ENCODE results near the gene NR5A2. TPM values are rescaled to one million over a fixed set of nuclear protein-coding genes. Genes with fewer than 3 reads are reported as not detected.
A peak's percentile ranks its signal among the peaks of the same experiment; 100 is the strongest.

Gene NR5A2
- total RNA-seq, 1 experiment from 2014 or later: 0.03 TPM

DNA sequence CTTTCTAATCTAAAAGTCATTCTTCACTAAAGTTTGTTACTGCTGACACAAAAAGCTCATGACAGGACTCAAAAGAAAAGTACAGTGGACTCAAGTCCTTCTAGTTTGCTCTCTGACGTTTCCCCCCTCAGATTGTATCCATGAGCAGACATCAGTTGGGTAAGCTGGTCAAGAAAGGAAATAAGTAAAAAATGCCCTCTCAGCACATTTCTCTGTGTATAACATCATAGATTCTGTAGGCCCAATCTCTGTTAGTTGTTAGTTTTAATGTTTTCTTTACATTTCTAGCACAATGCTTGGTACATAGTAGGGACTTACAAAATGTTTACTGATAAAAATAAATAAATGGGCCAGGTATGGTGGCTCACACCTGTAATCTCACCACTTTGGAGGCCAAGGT lies 96.8 kb downstream of the NR5A2 start:
- DNase-seq (ENCODE audit: low spot score): no peak

DNA sequence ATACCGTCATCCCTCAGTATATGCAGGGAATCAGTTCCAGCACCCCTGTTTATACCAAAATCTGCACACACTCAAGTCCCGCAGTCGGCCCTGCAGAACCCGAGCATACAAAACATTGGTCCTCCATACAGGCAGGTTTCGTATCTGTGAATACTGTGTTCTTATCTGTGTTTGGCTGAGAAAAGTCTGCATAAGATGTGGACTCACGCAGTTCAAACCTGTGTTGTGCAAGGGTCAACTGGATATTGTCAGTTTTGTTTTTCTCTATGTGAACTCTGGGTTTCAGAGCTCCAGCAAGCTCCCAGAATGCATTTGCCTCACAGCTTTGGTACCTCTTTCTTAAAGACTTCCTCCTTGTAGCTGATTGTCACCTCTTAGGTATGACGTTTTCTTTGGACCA lies 100.6 kb downstream of the NR5A2 start:
- DNase-seq (ENCODE audit: low spot score): no peak

GRCh38 chr1:200128944-200129879 lies 101.7 kb downstream of the NR5A2 start:
- DNase-seq (ENCODE audit: low spot score): peak; percentile 7

GRCh38 chr1:200130552-200130951 lies 103.0 kb downstream of the NR5A2 start:
- DNase-seq (ENCODE audit: low spot score): no peak

DNA sequence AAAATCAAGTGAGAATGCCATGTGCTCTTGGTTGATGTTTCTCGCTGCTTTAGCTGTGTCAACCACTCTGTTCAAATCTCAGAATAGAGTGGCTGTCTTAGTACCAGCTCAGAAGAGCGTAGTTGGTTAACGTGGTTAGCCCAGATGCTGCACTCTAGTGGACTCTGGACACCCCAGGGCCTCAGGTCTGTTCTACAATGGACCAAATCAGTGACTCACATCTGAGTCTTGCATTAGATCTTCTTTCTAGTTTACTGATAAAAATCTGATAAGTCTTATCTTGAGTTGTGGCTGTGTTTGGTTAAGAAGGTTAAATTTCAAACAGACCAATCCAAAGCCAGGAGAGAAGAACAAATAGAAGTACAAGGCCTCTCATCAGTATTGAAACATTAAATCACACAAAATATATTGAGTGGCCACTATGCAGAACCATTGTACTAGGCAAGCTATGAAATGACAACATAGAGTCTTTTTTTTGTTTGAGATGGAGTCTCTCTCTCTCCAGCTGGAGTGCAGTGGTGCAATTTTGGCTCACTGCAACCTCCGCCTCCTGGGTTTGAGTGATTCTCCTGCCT lies 104.1 kb downstream of the NR5A2 start:
- DNase-seq (ENCODE audit: low spot score): peak; percentile 71

DNA sequence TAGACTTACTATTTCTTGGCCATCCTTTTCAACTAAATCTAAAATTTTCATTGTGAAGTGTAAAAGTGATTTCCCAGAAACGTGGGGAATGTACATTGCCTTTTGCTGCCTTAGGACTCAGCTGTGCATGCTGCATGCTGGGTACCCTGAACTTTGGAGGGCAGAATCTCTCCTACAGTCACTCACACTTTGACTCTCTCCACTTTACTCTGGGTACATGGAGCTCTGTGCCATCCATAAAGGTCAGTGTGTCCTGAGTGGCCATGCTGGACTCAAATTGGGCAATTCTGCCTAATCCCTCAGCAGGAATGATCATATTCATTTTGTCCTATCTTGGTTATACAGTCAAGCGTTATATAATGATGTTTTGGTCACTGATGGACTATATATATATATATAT lies 105.6 kb downstream of the NR5A2 start:
- DNase-seq (ENCODE audit: low spot score): no peak

DNA sequence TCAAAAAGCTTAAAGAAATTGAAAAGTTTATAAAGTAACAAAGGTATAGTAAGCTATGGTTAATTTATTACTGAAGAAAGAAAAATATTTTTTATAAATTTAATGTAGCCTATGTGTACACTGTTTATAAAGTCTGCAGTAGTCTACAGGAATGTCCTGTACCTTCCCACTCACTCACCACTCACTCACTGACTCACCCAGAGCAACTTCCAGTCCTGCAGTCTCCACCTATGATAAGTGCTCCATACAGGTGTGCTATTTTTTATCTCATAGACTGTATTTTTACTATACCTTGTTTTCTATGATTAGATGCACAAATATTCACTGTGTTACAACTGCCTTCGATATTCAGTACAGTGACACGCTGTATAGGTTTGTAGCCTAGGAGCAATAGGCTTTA lies 106.6 kb downstream of the NR5A2 start:
- DNase-seq (ENCODE audit: low spot score): no peak

DNA sequence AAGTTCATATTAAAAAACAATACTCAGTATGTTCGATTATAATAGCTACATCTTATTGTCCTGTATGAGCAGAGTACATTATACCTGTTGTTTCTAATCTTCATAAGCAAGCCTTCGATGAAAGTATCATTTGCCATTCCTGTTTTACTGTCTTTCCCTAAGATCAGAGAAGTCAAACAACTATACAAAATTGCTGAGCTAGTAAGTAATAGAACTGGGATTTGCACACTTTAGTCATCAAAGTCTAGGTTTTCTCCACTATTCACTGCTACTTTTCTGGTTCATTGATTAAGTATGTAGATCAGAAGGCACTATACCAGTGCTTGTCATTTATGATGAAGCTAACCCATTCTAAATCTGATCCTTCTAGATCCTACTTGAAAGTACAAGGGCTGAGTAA lies 108.9 kb downstream of the NR5A2 start:
- no peak for DNase-seq (ENCODE audit: low spot score)

DNA sequence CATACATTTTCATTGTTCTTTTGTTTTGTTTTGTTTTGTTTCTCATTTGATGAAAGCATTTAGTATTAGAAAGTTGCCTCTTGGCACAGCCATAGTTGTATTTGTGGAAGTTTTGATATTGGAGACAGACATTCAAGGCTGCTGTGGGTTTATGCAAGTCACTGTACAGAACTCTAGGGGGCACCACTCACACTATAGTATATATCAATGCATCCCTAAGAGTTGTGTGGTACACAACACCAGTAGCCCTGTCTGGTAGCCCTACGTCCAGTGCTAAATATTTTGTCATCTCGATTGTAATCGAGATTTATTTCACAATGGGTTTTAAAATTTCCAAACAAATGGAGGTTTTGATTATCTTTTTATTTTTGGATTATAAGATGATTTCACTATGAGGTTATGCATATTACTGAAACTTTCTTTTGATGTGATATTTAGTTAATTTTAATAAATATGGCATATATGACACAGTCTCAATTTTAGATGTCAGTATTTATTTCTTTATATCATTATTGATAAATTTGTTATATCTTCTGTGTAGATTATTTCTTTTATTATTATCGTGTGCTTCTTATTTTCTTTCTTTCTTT lies 112.2 kb downstream of the NR5A2 start:
- DNase-seq (ENCODE audit: low spot score): peak; percentile 74

DNA sequence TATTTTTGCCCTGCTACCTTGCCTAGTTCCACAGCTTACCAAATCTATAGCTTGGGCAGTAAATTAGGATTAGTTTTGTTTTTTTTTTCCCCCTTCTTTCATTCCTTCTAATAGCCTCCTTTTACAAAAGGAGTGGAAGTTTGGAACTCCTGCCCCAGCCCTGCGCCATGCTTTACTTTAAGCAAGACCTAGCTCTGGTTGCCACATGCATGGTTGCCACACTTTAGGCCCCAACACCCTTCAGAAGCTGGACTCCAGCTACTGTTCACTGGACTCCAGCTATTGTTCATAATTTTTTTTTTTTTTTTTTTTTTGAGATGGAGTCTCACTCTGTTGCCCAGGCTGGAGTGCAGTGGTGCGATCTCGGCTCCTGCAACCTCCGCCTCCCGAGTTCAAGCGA lies 115.8 kb downstream of the NR5A2 start:
- DNase-seq (ENCODE audit: low spot score): no peak

DNA sequence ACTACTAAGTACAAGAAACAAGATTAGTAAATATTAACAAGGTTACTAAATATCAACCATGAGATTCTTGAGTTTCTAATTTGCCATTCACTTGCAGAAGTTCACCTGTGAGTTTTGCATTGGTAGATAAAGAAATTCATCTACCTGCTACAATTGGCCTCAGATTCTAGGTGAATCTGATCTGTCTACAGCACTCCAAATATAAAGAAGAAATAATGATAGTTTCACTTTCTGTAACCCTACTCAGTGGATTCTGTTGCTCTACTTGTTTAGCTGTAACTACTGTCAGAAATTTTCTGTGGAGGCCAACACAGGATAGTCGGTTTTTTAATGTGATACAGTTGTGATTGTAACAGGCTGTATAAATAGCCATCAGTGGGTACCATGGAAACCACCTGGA lies 118.6 kb downstream of the NR5A2 start:
- DNase-seq (ENCODE audit: low spot score): no peak

GRCh38 chr1:200147094-200147493 lies 119.6 kb downstream of the NR5A2 start:
- no peak for DNase-seq (ENCODE audit: low spot score)

GRCh38 chr1:200147742-200148141 lies 120.2 kb downstream of the NR5A2 start:
- DNase-seq (ENCODE audit: low spot score): no peak

GRCh38 chr1:200150006-200150405 lies 122.5 kb downstream of the NR5A2 start:
- no peak for DNase-seq (ENCODE audit: low spot score)

GRCh38 chr1:200150721-200151120 lies 123.2 kb downstream of the NR5A2 start:
- peak; percentile 82 for DNase-seq (ENCODE audit: low spot score)

GRCh38 chr1:200152336-200152735 lies 124.8 kb downstream of the NR5A2 start:
- no peak for DNase-seq (ENCODE audit: low spot score)

DNA sequence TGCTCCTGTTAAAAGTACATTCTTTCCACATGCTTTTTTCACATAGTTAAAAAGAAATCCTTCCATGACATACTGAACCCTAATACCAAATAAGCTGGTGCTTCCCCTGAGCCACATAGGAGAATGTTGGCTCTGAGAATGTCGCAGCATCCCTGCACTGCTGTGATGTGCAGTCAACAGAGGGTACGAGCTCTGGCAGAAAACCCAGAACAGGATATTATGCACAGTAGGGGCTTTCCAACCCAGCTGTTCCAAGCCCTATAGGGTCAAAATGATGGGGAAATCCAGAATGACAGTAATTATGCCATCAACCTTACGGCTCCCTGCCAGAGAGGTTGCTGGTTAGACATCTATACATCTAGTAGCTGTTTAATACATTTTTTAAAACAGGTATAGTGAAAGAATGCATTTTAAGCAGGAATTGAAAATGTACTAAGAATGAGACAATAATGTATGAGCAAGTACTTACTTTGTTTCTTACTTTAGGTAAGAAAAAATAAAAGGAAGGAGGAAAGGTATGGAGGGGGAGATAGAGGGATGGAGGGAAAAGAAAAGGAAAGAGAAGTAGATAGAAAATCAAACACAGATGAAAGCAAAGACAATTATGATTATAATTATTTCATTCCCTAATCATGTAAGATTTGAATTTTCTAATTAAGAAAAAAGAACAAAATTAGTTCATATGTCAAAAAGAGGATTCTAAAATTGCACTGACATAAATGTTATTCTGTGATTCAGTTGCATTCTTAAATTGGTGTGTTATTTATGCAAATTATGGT lies 126.0 kb downstream of the NR5A2 start:
- no peak for DNase-seq (ENCODE audit: low spot score)

DNA sequence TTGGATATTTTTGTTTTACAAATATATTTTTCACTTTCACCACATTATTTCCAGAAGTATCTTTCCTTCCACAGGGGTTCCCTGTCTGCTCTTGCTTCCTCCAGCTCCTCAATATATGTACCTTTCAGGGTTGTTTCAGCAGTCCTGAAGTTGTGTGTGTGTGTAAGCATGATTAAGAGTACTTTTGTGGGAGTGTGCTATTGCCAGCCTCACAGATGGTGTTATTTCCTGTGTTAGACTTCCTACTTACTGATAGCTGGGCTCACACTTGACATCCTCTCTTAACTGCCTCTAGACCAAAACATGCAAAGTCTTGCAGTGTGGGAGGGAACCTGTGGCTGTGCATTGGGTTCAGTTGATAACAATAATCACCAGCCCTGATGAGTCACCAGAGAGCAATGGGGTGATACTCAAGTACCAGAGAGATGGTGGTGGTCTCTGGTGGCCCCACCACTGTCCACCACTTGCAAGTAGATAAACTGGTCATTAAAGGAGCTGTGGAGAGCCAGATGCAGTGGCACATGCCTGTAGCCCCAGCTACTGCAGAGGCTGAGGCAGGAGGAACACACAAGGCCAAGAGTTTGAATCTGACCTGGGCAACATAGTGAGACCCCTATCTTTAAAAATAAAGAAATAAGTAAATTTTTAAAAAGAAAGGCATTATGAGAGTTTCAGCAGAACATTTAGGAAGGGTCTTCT lies 126.7 kb downstream of the NR5A2 start:
- DNase-seq (ENCODE audit: low spot score): peak; percentile 40

- no peak for DNase-seq (ENCODE audit: low spot score)
These were observed 130.2 kb downstream of the NR5A2 start for GRCh38 chr1:200157715-200158114.

- DNase-seq (ENCODE audit: low spot score): no peak
These were observed 134.3 kb downstream of the NR5A2 start for GRCh38 chr1:200161801-200162200.

GRCh38 chr1:200162258-200162657 lies 134.7 kb downstream of the NR5A2 start:
- no peak for DNase-seq (ENCODE audit: low spot score)

- no peak for DNase-seq (ENCODE audit: low spot score)
These were observed 135.4 kb downstream of the NR5A2 start for GRCh38 chr1:200162877-200163276.
